Measurements from ENCODE around the gene MKRN1. TPM values are rescaled to one million over a fixed set of nuclear protein-coding genes. Genes with fewer than 3 reads are reported as not detected.
A peak's percentile ranks its signal among the peaks of the same experiment; 100 is the strongest.
"Not testable (repeated sequence)": the region's sequence is repeated elsewhere in the genome, so short reads cannot be mapped to it uniquely, and the experiment has no call there.

MKRN1 gene
- total and polyA plus RNA-seq, 5 donors: 53.1 to 128 (median 98.7) TPM

GRCh38 chr7:140509789-140510188 is 30.5 kb upstream of the MKRN1 start:
- ATAC-seq: no peak
- no peak for DNase-seq
- Histone ChIP-seq H3K27me3 (ENCODE audit: control insufficient read depth, insufficient read depth) (no peaks in the 10 kb centered on the region), H3K9me3 (ENCODE audit: control insufficient read depth, low read length) (no peaks in the 10 kb centered on the region), H3K27ac (ENCODE audit: low read length) (no peak overlapping the region), H3K4me3 (ENCODE audit: low read length) (no peak overlapping the region), H3K4me1 (ENCODE audit: control insufficient read depth, insufficient read depth, low read length) (no peaks in the 10 kb centered on the region)
- 66% methylated on average over 5 of the region's 5 CpGs for WGBS
- intact Hi-C loops (cut with DNase I): no loop called here

- H3K27me3 ChIP-seq (ENCODE audit: control insufficient read depth, insufficient read depth); H3K9me3 ChIP-seq (ENCODE audit: control insufficient read depth, low read length); DNase-seq; intact Hi-C loops (cut with DNase I); ATAC-seq; H3K4me1 ChIP-seq (ENCODE audit: control insufficient read depth, insufficient read depth, low read length); H3K4me3 ChIP-seq (ENCODE audit: low read length): not testable (repeated sequence)
- WGBS: 75% methylated on average over 6 of the region's 6 CpGs
- H3K27ac ChIP-seq (ENCODE audit: low read length): peak overlapping the region; percentile 82
Observed at GRCh38 chr7:140507556-140507955, 28.3 kb upstream of the MKRN1 start.

GRCh38 chr7:140506788-140507464 is 27.6 kb upstream of the MKRN1 start:
- intact Hi-C loops (cut with DNase I): no loop called here
- peak; percentile 38 to 68 (median 61) for DNase-seq
- 45% methylated on average over 5 of the region's 5 CpGs for WGBS
- peak; percentile 91 to 93 for ATAC-seq
- H3K27ac ChIP-seq (ENCODE audit: low read length): peak overlapping the region; percentile 88
- H3K9me3 ChIP-seq (ENCODE audit: control insufficient read depth, low read length): no peaks in the 10 kb centered on the region
- no peak overlapping the region for H3K4me3 ChIP-seq (ENCODE audit: low read length)
- no peaks in the 10 kb centered on the region for H3K4me1 ChIP-seq (ENCODE audit: control insufficient read depth, insufficient read depth, low read length)
- no peaks in the 10 kb centered on the region for H3K27me3 ChIP-seq (ENCODE audit: control insufficient read depth, insufficient read depth)

DNA sequence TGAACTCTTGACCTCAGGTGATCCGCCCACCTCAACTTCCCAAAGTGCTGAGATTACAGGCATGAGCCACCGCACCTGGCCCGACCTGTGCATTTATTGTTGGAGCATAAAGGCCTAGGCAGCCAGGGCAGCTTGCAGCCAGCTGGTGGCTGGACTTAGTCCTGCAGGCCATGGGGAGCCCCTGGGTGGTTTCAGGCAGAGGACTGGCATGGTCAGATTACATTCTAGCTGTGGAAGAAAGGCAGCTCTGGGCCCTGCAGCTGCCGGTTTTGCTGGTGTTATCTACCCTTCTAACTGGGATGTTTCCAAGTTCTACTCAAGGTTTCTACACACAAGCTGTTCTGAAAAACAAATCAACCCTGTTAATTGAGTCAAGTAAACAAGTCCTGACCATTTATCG is 22.7 kb upstream of the MKRN1 start:
- H3K9me3 ChIP-seq (ENCODE audit: control insufficient read depth, low read length): no peaks in the 10 kb centered on the region
- no peak overlapping the region for H3K4me3 ChIP-seq (ENCODE audit: low read length)
- ATAC-seq: no peak
- no peak overlapping the region for H3K27ac ChIP-seq (ENCODE audit: low read length)
- no peaks in the 10 kb centered on the region for H3K4me1 ChIP-seq (ENCODE audit: control insufficient read depth, insufficient read depth, low read length)
- intact Hi-C loops (cut with DNase I): no loop called here
- DNase-seq: no peak
- no peaks in the 10 kb centered on the region for H3K27me3 ChIP-seq (ENCODE audit: control insufficient read depth, insufficient read depth)
- 82% methylated on average over 5 of the region's 5 CpGs for WGBS

DNA sequence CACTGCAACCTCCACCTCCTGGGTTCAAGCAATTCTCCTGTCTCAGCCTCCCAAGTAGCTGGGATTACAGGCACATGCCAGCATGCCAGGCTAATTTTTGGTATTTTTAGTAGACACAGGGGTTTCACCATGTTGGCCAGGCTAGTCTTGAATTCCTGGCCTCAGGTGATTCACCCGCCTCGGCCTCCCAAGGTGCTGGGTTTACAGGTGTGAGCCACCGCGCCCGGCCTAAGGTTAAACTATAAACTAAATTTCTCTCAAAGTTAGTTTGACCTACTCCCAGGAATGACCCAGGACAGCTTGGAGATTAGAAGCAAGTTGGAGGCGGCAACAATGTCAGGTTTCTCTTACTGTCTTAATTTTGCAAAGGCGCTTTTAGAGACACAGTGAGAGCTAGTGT is 18.5 kb upstream of the MKRN1 start:
- H3K4me1 ChIP-seq (ENCODE audit: control insufficient read depth, insufficient read depth, low read length); ATAC-seq; H3K27me3 ChIP-seq (ENCODE audit: control insufficient read depth, insufficient read depth); DNase-seq; intact Hi-C loops (cut with DNase I); H3K9me3 ChIP-seq (ENCODE audit: control insufficient read depth, low read length); H3K4me3 ChIP-seq (ENCODE audit: low read length); H3K27ac ChIP-seq (ENCODE audit: low read length): not testable (repeated sequence)
- 95% methylated on average over 7 of the region's 7 CpGs for WGBS

- Histone ChIP-seq H3K27ac (ENCODE audit: low read length) (no peak overlapping the region), H3K27me3 (ENCODE audit: control insufficient read depth, insufficient read depth) (no peaks in the 10 kb centered on the region), H3K4me1 (ENCODE audit: control insufficient read depth, insufficient read depth, low read length) (no peaks in the 10 kb centered on the region), H3K9me3 (ENCODE audit: control insufficient read depth, low read length) (no peaks in the 10 kb centered on the region), H3K4me3 (ENCODE audit: low read length) (no peak overlapping the region)
- ATAC-seq (no peak), DNase-seq (no peak)
- intact Hi-C loops (cut with DNase I): no loop called here
- 74% methylated on average over 5 of the region's 5 CpGs for WGBS
Observed at GRCh38 chr7:140497241-140497769, 18.0 kb upstream of the MKRN1 start.

DNA sequence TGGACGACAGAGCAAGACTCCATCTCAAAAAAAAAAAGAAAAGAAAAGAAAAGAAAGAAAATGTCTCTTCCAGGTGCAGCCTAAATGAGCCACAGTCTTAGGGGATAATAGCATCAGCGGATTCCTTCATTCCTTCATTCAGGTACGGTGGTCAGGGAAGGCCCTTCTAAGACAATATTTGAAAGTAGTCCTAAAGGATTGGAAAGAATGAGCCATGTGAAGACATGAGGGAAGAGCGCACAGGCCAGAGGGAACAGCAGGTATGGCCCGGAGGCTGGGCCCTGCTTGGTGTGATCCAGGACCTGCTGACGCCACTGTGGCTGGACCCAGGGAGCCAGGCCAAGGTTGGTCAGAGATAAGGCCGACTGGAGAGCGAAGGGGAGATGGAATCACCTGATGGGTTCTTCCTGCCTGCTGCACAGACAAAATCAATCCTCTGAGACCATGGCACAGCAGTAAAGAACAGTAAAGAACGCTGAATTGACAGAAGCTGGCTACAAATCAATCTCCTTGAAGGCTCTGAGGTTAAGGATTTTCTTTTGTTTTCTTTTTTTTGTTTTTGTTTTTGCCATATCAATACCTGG is 16.3 kb upstream of the MKRN1 start:
- no peaks in the 10 kb centered on the region for H3K27me3 ChIP-seq (ENCODE audit: control insufficient read depth, insufficient read depth)
- WGBS: 83% methylated on average over 8 of the region's 9 CpGs
- DNase-seq (no peak), ATAC-seq (no peak)
- H3K9me3 ChIP-seq (ENCODE audit: control insufficient read depth, low read length): no peaks in the 10 kb centered on the region
- H3K27ac ChIP-seq (ENCODE audit: low read length): no peak overlapping the region
- H3K4me3 ChIP-seq (ENCODE audit: low read length): no peak overlapping the region
- no peaks in the 10 kb centered on the region for H3K4me1 ChIP-seq (ENCODE audit: control insufficient read depth, insufficient read depth, low read length)
- intact Hi-C loops (cut with DNase I): no loop called here

DNA sequence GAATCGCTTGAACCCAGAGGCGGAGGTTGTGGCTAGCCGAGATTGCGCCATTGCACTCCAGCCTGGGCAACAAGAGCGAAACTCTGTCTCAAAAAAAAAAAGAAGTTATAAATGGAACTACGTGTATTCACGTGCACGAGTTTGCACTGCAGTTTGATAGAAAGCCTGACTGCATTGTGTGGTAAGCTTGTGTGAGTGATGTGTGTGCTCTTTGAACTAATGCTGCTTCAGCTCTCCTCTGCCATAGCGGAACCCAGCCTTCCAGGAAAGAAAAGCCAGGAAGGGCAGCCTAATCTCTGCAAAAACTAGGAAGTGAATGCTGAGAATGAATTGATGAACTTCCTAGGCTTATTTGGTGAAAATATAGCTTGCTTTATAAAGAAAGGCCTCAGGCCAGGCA is 15.6 kb upstream of the MKRN1 start:
- intact Hi-C loops (cut with DNase I): no loop called here
- Histone ChIP-seq H3K9me3 (ENCODE audit: control insufficient read depth, low read length) (no peaks in the 10 kb centered on the region), H3K4me3 (ENCODE audit: low read length) (no peak overlapping the region), H3K27me3 (ENCODE audit: control insufficient read depth, insufficient read depth) (no peaks in the 10 kb centered on the region), H3K27ac (ENCODE audit: low read length) (no peak overlapping the region), H3K4me1 (ENCODE audit: control insufficient read depth, insufficient read depth, low read length) (no peaks in the 10 kb centered on the region)
- ATAC-seq: peak in 1 of 2 donors; percentile 32
- DNase-seq: peak in 1 of 3 donors; percentile 15
- 73% methylated on average over 9 of the region's 9 CpGs for WGBS

DNA sequence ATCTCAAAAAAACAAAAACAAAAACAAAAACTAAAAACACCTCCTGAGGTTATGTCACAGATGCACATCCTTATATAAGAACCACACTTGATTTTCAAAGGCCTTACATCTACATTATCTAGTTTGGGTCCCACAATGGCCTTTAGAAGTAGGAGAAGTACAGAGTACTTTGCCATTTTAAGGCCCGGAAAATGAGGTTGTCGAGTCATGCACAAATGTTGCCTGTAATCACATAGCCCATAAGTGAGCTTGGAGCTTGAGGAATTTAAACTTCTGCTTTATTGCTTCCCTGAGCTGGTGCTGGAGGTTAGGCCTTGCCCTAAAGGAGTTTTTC is 9.7 kb upstream of the MKRN1 start:
- ATAC-seq: no peak
- WGBS: 77% methylated on average over 2 of the region's 2 CpGs
- intact Hi-C loops (cut with DNase I): no loop called here
- no peak overlapping the region for H3K27ac ChIP-seq (ENCODE audit: low read length)
- no peak for DNase-seq
- no peak overlapping the region for H3K4me3 ChIP-seq (ENCODE audit: low read length)
- no peaks in the 10 kb centered on the region for H3K27me3 ChIP-seq (ENCODE audit: control insufficient read depth, insufficient read depth)
- no peaks in the 10 kb centered on the region for H3K9me3 ChIP-seq (ENCODE audit: control insufficient read depth, low read length)
- H3K4me1 ChIP-seq (ENCODE audit: control insufficient read depth, insufficient read depth, low read length): no peaks in the 10 kb centered on the region

DNA sequence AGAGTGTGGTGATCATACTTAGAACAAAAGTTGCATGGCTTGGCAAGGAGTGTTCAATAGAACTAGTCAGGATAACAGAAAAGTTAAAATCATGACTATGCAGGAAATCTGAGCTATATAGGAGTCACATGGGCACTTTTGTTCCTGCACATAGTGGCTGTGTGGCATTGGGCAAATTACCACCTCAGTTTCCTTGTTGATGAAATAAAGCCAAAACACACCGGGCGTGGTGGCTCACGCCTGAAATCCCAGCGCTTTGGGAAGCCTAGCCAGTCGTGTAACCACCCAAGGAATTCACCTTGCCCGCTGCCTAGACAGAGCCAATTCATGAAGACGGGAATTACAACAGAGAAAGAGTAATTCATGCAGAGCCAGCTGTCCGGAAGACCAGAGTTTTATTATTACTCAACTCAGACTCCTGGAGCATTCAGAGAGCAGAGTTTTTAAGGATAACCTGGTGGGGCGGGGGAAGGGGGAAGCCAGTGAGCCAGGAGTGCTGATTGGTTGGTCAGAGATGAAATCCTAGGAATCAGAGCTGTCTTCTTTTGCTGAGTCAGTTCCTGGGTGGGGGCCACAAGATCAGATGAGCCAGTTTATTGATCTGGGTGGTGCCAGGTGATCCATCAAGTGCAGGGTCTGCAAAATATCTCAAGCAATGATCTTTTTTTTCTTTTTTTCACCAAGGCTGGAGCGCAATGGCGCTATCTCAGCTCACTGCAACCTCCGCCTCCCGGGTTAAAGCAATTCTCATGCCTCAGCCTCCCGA is 6.4 kb upstream of the MKRN1 start:
- Histone ChIP-seq H3K9me3 (ENCODE audit: control insufficient read depth, low read length) (no peaks in the 10 kb centered on the region), H3K27me3 (ENCODE audit: control insufficient read depth, insufficient read depth) (no peaks in the 10 kb centered on the region), H3K27ac (ENCODE audit: low read length) (no peak overlapping the region), H3K4me1 (ENCODE audit: control insufficient read depth, insufficient read depth, low read length) (no peaks in the 10 kb centered on the region), H3K4me3 (ENCODE audit: low read length) (no peak overlapping the region)
- no peak for ATAC-seq
- intact Hi-C loops (cut with DNase I): no loop called here
- DNase-seq: no peak
- WGBS: 73% methylated on average over 14 of the region's 14 CpGs

DNA sequence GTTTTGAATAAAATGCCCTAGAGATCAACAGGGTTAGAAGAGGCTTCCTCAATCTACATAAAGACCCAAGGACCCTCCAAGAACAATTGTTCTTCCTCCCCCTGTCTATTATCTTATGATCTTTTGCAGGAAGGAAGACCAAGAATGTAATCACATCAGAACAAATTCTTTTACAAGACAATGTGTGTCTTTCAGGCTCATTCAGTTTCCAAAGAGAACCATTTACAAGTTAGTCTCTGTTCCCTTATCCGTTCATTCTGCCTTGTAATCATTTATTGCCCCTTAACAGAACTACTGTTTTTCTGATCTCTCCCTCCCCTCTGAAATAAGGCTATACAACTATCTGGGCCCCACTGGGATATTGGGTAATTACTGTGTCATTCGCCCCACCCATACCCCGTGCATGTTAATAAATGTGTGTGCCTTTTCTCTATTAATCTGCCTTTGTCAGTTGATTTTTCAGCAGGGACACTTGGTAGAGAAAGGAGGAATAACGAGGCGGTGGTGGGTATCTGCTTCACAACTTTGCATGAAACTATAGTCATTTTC is 5.7 kb upstream of the MKRN1 start:
- Histone ChIP-seq H3K4me1 (ENCODE audit: control insufficient read depth, insufficient read depth, low read length) (no peaks in the 10 kb centered on the region), H3K27ac (ENCODE audit: low read length) (no peak overlapping the region), H3K9me3 (ENCODE audit: control insufficient read depth, low read length) (no peaks in the 10 kb centered on the region), H3K4me3 (ENCODE audit: low read length) (no peak overlapping the region), H3K27me3 (ENCODE audit: control insufficient read depth, insufficient read depth) (no peaks in the 10 kb centered on the region)
- DNase-seq (no peak), ATAC-seq (no peak)
- intact Hi-C loops (cut with DNase I): no loop called here
- 52% methylated on average over 5 of the region's 5 CpGs for WGBS
